ENCODE data around the gene RHOJ. TPM values are rescaled to one million over a fixed set of nuclear protein-coding genes. Genes with fewer than 3 reads are reported as not detected.
"Not testable (repeated sequence)": the region's sequence is repeated elsewhere in the genome, so short reads cannot be mapped to it uniquely, and the experiment has no call there.

RHOJ gene
- total RNA-seq, 6 donors from 2014 or later = 4.6 to 42.5 (median 14.7) TPM

GRCh38 chr14:63275611-63276010, 71.4 kb downstream of the RHOJ start:
- H3K4me1 ChIP-seq = peaks cover 3 to 10% (median 4%) of the 10 kb centered on the region in 4 donors
- no peaks in the 10 kb centered on the region for H3K36me3 ChIP-seq
- no peak overlapping the region for H3K27ac ChIP-seq
- no peaks in the 10 kb centered on the region for H3K9me3 ChIP-seq
- 81 to 87% methylated on average over 3 of the region's 3 CpGs for WGBS, 2 donors
- H3K27me3 ChIP-seq = no peaks in the 10 kb centered on the region
- no peak overlapping the region for H3K4me3 ChIP-seq
- ATAC-seq (ENCODE audit: low FRiP score in 2 of 2) (no peak), DNase-seq (no peak)
- no peak for TF ChIP-seq POLR2A (IDR thresholded peaks at IDR 0.05)
- no peak for TF ChIP-seq EP300 (IDR thresholded peaks at IDR 0.05)
- TF ChIP-seq POLR2AphosphoS5 (IDR thresholded peaks at IDR 0.05) = no peak
- TF ChIP-seq CTCF (IDR thresholded peaks at IDR 0.05) = no peak

- Histone ChIP-seq H3K27ac (no peak overlapping the region), H3K27me3 (no peaks in the 10 kb centered on the region), H3K36me3 (no peaks in the 10 kb centered on the region), H3K9me3 (no peaks in the 10 kb centered on the region), H3K4me3 (no peak overlapping the region), H3K4me1 (peaks cover 3 to 10% (median 4%) of the 10 kb centered on the region in 4 donors)
- WGBS, 2 donors = 80 to 95% methylated on average over 4 of the region's 4 CpGs
- DNase-seq (peak in 1 of 2 donors; percentile 52), ATAC-seq (ENCODE audit: low FRiP score in 2 of 2) (no peak)
- TF ChIP-seq CTCF (IDR thresholded peaks at IDR 0.05) = no peak
- no peak for TF ChIP-seq POLR2AphosphoS5 (IDR thresholded peaks at IDR 0.05)
- no peak for TF ChIP-seq EP300 (IDR thresholded peaks at IDR 0.05)
- TF ChIP-seq POLR2A (IDR thresholded peaks at IDR 0.05) = no peak
Measured at GRCh38 chr14:63276016-63276415, 71.8 kb downstream of the RHOJ start.

DNA sequence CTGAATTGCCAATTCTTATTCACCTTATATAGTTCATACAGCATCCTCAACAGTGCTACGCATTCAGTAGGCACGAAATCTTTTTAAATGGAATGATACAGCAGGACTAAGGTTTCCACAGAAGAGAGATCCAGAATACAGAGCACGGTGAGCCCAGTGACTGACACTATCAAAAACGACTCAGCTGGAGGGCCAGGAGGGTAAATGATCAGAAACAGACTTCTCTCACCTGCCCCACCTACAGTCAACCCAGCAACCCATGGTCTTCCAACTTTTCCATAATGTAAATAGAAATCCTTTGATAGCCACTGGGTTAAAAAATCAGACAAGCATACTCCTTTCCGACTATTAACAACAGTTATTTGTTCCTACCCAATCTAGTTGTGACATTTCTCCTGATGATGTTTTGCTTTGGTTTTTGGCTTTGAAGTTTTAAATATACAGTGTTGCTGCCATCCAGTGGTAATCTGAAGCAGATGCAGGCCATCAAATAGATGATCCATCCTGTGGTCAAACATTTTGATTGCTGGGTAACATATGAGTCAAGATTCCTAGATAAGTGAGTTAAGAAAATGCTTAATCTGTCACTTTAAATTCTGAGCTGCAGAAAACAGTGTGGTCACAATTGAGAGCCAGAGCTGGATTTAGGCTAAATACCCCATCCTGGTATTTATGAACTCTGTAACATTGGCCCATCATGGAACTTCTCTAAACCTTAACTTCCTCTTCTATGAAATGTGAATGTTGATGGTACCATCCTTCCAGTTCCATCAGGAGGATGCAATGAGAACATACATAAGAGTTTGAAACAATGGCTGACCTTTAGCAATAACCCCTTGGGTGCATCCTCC, 72.5 kb downstream of the RHOJ start:
- Histone ChIP-seq H3K4me1 (peaks cover 3 to 10% (median 4%) of the 10 kb centered on the region in 4 donors), H3K4me3 (no peak overlapping the region), H3K27ac (no peak overlapping the region), H3K27me3 (no peaks in the 10 kb centered on the region), H3K9me3 (no peaks in the 10 kb centered on the region), H3K36me3 (no peaks in the 10 kb centered on the region)
- TF ChIP-seq CTCF (IDR thresholded peaks at IDR 0.05) (peak; percentile 55 to 84 (median 73)), EP300 (IDR thresholded peaks at IDR 0.05) (no peak), POLR2A (IDR thresholded peaks at IDR 0.05) (no peak)
- ATAC-seq (ENCODE audit: low FRiP score in 2 of 2) (peak in 1 of 2 donors; percentile 70), DNase-seq (no peak)
- 39 to 49% methylated on average over 5 of the region's 5 CpGs for WGBS, 2 donors

DNA sequence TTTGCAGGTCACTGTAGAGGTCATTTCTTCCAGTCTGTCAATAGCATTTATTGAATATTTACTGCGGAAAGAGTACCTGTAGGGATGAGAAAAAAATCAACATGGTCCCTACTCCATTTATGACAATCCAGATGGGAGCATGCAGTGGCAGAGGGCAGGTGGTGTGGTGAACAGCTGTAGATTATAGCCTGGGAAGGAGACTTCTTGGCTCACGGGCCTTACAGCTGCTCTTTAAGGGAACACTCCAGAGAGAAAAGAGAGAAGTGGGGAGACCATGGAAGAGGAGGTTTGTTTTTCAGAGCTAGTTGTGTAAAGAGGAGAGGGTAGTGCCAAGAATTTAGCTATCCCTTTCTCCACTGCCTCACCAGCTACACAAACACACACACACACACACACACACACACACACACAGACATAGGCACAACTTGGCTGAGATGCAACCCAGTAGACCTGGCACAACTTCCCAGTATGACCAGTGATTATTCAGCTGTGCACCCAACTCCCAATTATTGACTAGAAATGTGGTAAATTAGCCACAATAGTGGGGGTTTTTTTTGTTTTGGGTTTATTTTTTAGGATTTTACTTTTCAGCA, 73.4 kb downstream of the RHOJ start:
- H3K36me3 ChIP-seq = no peaks in the 10 kb centered on the region
- H3K4me1 ChIP-seq = peaks cover 3 to 10% (median 4%) of the 10 kb centered on the region in 4 donors
- H3K9me3 ChIP-seq = no peaks in the 10 kb centered on the region
- TF ChIP-seq POLR2A (IDR thresholded peaks at IDR 0.05) = no peak
- no peak for TF ChIP-seq EP300 (IDR thresholded peaks at IDR 0.05)
- TF ChIP-seq CTCF (IDR thresholded peaks at IDR 0.05) = no peak
- no peak for TF ChIP-seq POLR2AphosphoS5 (IDR thresholded peaks at IDR 0.05)
- DNase-seq = no peak
- H3K4me3 ChIP-seq = no peak overlapping the region
- no peak for ATAC-seq (ENCODE audit: low FRiP score in 2 of 2)
- H3K27ac ChIP-seq = no peak overlapping the region
- no peaks in the 10 kb centered on the region for H3K27me3 ChIP-seq
- WGBS, 2 donors = 42 to 84% methylated on average over 2 of the region's 2 CpGs

- 88 to 99% methylated on average over 4 of the region's 4 CpGs for WGBS, 2 donors
- not testable (repeated sequence) for H3K27me3 ChIP-seq, H3K4me1 ChIP-seq
Measured at GRCh38 chr14:63279933-63280332, 75.7 kb downstream of the RHOJ start.

More at GRCh38 chr14:63279933-63280332, 75.7 kb downstream of the RHOJ start:
- H3K4me3 ChIP-seq; H3K27ac ChIP-seq; H3K36me3 ChIP-seq; DNase-seq; ATAC-seq (ENCODE audit: low FRiP score in 2 of 2); H3K9me3 ChIP-seq: not testable (repeated sequence)
